Fibroblast of skin of right biceps (primary cell): ENCODE measurements around the gene IZUMO1.
A peak's percentile ranks its signal among the peaks of the same experiment; 100 is the strongest.
"Not testable (repeated sequence)": the region's sequence is repeated elsewhere in the genome, so short reads cannot be mapped to it uniquely, and the experiment has no call there.

Source experiments
- DNase-seq: peaks from one replicate; pipeline ENCODE4 v3.0.0-alpha.2; 2013

IZUMO1 gene

GRCh38 chr19:48737360-48737998 is 9.2 kb downstream of the IZUMO1 start:
- DNase-seq: no peak

- peak; percentile 32 for DNase-seq
These were observed 11.6 kb downstream of the IZUMO1 start for GRCh38 chr19:48735031-48735615.

- no peak for DNase-seq
These were observed 12.1 kb downstream of the IZUMO1 start for GRCh38 chr19:48734625-48735024.

DNA sequence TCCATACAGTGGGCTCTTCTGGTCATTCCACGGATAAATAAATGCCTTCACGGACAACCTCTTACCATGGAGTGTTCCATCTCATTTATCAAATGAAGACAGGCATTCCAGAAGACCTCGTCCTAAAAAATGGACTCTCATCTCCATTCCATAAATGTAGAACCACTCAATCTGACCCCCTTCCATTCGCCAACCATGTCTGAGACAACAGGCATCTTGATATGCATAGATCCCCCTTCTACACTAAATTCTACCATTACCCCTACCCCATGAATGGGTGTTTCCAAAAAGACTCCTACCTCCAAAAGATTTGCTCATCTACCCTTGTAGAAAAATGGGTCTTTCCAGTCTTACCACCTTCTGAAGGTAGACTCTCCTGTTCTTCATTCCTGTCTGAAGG is 15.3 kb downstream of the IZUMO1 start:
- no peak for DNase-seq

DNA sequence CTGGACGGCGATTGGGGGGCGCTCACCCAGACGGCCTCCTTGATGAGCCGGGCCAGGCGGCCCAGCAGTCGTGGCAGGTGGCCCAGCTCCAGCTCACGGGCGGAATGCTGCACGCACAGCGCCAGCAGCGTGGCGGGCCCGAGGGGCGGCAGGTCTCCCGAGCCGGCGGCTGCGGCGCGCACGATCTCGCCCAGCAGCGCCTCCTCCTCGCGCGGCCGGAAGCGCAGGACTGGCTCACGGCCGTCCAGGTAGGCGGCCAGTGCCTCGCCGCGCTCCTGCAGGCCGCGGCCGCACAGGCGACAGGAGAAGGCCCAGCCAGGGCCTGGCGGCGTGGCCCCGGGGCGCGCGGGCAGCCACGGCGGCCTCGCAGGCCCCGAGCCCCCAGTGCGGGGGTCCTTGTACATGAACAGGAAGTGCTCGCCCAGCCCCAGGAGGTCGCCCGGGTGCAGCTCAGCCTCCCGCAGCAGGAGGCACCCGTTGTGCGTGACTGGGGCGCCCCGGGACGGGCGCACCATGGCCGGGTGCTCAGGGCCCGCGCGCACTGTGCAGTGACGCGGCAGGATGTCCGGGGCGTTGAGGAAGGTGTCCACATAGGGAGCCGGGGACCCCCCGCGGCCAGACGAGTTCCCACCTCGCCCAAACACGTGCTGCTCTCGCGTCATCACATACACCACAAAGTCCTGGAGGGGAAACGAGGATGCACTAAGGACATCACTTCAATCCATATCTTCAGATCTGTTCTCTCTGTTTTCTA is 17.6 kb downstream of the IZUMO1 start:
- DNase-seq: peak; percentile 33

GRCh38 chr19:48726556-48726955 is 20.2 kb downstream of the IZUMO1 start:
- no peak for DNase-seq

- DNase-seq: peak; percentile 97
These were observed 21.6 kb downstream of the IZUMO1 start for GRCh38 chr19:48724796-48725753.

GRCh38 chr19:48722196-48722708 is 24.5 kb downstream of the IZUMO1 start:
- DNase-seq: no peak

- DNase-seq: peak; percentile 99
These were observed 26.0 kb downstream of the IZUMO1 start for GRCh38 chr19:48720613-48721296.

GRCh38 chr19:48720251-48720612 is 26.5 kb downstream of the IZUMO1 start:
- no peak for DNase-seq

DNA sequence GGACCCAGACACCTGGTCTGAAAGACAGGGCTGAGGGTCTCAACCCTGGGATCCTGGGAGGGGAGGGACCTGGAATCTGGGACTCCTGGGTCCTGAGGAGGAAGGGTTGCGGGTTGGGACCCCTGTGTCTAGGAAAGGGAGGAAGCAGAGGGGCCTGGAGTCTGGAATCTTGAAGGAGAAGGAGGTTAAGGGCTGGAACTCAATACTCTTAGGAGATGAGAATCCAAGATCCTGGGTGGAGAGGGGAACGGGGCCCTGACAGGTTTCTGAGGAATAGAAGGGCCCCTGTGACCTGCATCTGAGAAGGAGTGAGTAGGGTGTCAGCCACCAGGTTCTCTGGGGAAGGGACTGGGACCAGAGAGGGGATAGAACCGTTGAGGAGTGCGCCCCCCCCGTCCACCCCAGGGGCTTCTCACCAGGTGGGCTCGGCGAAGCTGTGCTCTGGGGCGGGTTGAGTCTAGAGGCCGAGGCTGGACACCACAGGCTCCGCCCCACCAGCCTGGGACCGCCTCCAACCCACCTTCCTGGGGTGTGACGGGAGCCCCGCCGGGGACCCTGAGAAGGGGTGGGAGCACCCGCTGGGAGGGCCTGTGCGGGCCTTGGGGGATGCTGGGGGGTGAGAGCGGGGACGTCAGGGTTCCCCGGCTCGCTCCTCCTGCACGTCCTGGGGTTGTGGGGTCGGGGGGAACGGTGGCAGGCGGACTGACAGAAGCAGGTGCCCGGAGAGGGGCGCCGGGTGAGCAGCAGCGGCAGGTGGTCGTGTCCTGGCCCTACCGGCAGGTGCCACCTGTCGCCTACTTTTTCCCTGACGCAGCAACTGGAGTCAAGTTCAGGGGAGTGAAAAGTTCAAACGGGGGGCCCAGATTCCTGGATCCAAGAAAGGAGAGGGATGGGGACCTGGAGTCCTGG is 27.2 kb downstream of the IZUMO1 start, which contains the start of gene MAMSTR:
Gene MAMSTR, minus strand, starts transcription at position 463 of the 909 bp plus-strand sequence. CDS start 694 bp downstream, outside the sequence.
- no peak for DNase-seq

DNA sequence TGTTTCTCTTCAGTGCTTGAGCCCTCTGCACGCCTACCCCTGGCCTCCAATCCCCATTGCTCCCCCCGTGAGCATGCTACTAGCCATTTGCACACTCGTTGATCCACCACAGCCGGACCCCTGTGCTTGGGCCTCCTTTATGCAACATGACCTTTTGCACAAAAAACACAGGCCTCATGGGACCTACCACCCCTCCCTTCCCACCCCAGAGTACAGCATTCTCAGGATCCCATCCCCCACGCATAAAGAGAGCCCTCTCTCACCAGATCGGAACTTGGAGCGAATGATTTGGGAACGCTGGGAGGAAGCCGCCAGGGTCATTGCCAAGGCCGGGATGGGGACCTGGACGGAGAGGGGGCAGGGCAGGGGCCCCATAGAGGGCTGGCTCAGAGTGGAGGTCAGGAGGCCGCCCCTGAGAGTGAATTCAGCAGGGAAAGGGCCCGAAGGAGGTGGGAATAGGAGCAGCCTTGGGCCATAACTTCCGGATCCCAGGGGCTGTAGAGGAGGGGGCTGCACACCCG is 27.9 kb downstream of the IZUMO1 start:
- no peak for DNase-seq

DNA sequence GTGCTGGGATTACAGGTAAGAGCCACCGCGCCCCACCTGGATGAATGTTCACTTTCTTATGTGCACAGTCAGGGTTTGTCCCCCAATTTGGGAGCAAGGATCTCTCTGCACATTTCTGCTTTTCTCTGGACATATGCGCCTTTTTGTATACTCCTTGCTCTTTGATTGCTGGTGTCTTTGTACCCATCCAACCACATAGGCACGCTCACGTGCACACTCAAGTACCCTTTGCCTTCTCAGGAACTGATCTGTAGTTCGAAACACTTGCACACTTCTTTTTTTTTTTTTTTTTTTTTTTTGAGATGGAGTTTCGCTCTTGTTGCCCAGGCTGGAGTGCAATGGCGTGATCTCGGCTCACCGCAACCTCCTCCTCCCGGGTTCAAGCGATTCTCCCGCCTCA is 28.6 kb downstream of the IZUMO1 start:
- DNase-seq: not testable (repeated sequence)

DNA sequence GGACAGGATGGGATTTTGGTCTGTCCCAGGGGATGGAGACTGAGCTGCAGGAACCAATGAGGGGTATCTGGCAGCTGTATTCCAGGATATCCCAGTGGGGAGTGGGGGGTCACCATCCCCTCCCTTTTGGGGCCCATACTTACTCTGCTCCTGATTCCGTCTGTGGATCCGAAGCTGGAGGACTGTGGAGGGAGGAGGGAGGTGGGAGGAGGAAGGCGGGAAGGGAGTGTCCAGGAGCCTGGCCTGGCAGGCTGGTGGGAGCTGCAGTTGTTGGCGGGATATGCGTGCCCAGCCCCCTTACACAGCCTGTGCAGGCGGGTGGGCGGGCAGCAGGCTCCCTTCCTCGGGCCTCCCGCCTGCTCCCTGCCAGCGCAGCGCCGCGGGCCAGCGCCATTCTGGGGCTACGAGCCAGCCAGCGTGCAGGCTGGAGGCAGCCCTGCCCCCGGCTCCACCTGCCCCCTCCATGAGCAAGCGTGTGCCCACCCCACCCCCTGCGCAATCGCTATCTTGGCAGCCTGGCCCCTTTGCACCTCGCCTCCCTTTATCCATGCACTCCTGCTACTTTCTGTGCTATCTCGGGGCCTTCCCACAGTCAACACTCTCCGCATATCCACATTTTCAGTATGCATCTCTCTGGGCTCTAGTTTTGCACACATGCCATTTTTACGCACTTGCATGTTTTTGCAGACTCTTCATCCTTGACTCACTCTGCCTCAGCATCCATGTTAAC is 30.0 kb downstream of the IZUMO1 start:
- DNase-seq: peak; percentile 71

DNA sequence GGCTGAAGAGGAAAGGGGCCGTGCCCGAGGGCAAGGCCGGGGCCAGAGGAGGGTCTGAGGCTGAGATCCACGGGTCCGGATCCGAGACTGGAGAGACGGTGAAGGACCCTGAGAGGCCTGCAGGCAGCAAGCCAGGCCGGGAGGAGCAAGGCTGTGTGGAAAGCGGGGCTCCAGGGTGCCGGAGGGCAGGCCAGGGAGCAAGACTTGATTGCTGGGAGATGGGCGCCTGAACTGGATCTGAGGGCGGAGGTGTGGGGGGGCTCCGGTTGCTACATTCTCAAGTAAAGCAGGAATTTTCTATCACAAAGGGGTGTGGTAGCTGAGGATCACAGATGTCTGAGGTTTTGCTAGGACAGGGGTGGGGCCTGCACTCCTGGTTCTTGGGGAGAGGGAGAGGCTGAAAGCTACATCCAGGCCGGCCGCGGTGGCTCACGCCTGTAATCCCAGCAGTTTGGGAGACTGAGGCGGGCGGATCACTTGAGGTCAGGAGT is 31.0 kb downstream of the IZUMO1 start:
- DNase-seq: peak; percentile 39

DNA sequence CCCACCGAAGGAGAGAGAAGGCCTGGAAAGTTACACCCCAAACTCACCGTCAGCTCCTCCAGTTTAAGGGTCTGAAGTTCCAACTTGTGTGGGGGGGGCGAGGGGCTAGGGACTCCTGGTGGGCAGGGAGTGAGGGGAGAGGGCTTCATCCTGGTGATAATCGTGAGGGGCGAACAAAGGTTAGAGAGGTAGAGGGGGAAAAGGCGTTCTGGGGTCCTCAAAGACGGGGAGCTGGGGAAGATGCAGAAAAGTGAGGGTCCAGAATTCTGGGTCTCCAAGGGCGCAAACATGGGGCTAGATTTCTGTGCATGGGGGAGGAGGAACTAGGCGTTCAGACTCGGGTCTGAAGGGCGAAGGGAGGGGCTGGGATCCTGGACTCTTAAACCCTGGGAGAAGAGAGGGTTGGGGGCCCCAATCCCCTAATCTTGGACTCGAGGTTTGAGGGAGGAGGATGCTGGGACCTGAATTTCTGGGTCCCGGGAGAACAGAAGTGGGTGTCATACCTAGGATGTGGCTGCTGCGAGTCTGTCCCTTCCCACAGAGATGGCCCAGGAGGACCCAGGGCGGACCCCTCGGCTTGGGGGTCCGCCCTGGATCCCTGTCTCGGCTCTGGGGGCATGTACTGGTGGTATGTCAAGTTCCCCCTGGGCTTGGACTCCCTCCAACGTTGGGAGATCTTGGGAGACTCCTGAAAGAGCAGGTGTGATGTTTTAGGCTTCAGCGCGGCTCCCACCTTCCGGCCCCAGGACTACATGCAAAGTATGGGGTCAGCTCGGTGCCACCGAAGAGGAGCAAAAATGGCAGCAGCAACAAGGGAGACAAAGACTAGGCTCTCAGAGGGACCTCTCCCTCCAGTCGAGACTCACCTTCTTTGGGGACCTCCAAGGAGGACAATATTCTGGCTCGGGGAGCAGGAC is 31.7 kb downstream of the IZUMO1 start:
- no peak for DNase-seq

- DNase-seq: peak; percentile 100
These were observed 32.6 kb downstream of the IZUMO1 start for GRCh38 chr19:48713864-48714755.
